ENCODE data around the gene PRKD2.

PRKD2 gene

GRCh38 chr19:46697204-46697960, 19.5 kb downstream of the PRKD2 start:
- H3K4me3 ChIP-seq (replicated peaks in 1 of 2; ENCODE audit: low read depth in 2 of 2, low read length in 2 of 2), result no peak overlapping the region
- DNase-seq (ENCODE audit: low read depth in 2 of 2), result peak; percentile 67 to 71
- TF ChIP-seq, protein P1, sequence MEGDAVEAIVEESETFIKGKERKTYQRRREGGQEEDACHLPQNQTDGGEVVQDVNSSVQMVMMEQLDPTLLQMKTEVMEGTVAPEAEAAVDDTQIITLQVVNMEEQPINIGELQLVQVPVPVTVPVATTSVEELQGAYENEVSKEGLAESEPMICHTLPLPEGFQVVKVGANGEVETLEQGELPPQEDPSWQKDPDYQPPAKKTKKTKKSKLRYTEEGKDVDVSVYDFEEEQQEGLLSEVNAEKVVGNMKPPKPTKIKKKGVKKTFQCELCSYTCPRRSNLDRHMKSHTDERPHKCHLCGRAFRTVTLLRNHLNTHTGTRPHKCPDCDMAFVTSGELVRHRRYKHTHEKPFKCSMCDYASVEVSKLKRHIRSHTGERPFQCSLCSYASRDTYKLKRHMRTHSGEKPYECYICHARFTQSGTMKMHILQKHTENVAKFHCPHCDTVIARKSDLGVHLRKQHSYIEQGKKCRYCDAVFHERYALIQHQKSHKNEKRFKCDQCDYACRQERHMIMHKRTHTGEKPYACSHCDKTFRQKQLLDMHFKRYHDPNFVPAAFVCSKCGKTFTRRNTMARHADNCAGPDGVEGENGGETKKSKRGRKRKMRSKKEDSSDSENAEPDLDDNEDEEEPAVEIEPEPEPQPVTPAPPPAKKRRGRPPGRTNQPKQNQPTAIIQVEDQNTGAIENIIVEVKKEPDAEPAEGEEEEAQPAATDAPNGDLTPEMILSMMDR (IDR thresholded peaks at IDR 0.05; ENCODE audit: low read depth, low read length), result no peak

DNA sequence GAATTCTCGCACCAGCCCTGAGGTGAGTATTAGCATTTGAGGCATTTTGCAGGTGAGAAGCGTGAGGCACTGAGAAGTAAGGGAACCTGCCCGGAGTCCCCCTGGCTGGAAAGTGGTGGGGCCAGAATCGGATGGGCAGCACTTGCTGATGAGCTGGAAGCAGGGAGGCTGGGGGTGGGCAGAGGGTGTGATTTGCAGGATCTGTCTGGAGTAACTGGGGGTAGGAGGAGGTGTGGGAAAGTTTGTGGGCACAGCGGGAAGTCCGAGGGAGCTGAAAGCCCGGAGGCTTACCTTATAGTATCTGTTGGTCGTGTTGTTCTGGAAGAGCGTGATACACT, 20.1 kb downstream of the PRKD2 start:
- H3K4me3 ChIP-seq (replicated peaks in 1 of 2; ENCODE audit: low read depth in 2 of 2, low read length in 2 of 2), result no peak overlapping the region
- no peak for DNase-seq (ENCODE audit: low read depth in 2 of 2)
- TF ChIP-seq, protein P1 (IDR thresholded peaks at IDR 0.05; ENCODE audit: low read depth, low read length), result no peak

GRCh38 chr19:46696052-46696451, 20.9 kb downstream of the PRKD2 start:
- TF ChIP-seq, protein P1 (IDR thresholded peaks at IDR 0.05; ENCODE audit: low read depth, low read length), result no peak
- no peak for DNase-seq (ENCODE audit: low read depth in 2 of 2)
- no peak overlapping the region for H3K4me3 ChIP-seq (replicated peaks in 1 of 2; ENCODE audit: low read depth in 2 of 2, low read length in 2 of 2)

- TF ChIP-seq, protein P1 (IDR thresholded peaks at IDR 0.05; ENCODE audit: low read depth, low read length), result no peak
- no peak overlapping the region for H3K4me3 ChIP-seq (replicated peaks in 1 of 2; ENCODE audit: low read depth in 2 of 2, low read length in 2 of 2)
- DNase-seq (ENCODE audit: low read depth in 2 of 2), result no peak
Measured at GRCh38 chr19:46693760-46694159, 23.2 kb downstream of the PRKD2 start.

DNA sequence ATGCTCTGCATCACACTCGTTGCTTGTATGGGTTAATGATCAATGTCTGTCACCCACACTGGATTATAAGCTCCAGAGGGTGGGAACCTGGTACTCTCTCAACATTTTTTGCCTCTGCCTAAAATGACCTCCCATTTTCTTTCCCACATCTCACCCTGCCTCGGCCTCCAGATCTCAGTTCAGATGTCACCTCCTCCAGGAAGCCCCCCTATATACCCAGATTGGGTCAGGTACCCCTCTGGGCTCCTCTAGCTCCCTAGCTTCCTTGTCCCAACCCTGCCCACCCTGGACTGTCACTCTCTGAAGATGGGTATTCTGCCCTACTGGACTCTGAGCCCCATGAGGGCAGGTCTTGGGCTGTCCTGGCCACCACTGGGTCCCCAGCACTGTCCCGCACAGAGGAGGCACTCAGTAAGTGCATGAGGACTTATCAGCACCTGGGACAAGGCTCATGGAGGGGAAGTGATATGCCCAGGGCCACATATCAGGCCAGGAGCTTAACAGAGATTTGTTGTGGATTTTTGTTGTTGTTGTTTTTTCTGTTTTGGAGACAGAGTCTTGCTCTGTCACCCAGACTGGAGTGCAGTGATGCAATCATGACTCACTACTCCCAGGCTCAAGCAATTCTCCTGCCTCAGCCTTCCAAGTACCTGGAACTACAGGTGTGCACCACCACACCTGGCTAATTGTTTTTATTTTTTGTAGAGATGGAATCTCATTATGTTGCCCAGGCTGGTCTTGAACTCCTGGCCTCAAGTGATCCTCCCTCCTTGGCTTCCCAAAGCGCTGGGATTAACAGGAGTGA, 23.8 kb downstream of the PRKD2 start:
- DNase-seq (ENCODE audit: low read depth in 2 of 2), result peak in 1 of 2 donors; percentile 33
- H3K4me3 ChIP-seq (replicated peaks in 1 of 2; ENCODE audit: low read depth in 2 of 2, low read length in 2 of 2), result no peak overlapping the region
- TF ChIP-seq, protein P1 (IDR thresholded peaks at IDR 0.05; ENCODE audit: low read depth, low read length), result no peak

DNA sequence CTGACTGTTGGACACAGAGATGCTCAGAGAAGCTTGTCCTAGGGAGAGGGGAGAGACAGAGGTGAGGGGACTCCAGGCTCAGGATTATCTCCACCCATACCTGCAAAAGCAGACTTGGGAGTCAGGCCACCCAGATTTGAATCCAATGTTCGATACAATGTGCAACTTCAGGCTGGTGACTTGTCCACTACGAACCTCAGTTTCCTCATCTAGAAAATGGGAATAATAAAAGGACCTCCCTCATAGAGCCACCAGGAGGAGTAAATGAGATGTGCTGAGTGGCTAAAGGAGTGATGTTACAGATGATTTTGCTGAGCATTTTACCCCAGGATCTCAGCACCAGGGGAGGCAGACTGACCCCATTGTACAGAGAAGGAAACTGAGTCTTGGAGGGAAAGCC, 25.0 kb downstream of the PRKD2 start:
- TF ChIP-seq, protein P1 (IDR thresholded peaks at IDR 0.05; ENCODE audit: low read depth, low read length), result no peak
- no peak overlapping the region for H3K4me3 ChIP-seq (replicated peaks in 1 of 2; ENCODE audit: low read depth in 2 of 2, low read length in 2 of 2)
- DNase-seq (ENCODE audit: low read depth in 2 of 2), result no peak

Measured in cardiac fibroblast (primary cell).